GM18508 (cell line): ENCODE data around the gene RELN.

Source experiments
- ATAC-seq: cut with Tn5 transposase; IDR thresholded peaks from one replicate; pipeline ENCODE4 v1.9.1; 2021; ENCODE audit warnings: moderate number of reproducible peaks; ENCODE audit not compliant: insufficient read depth, unreplicated experiment

The RELN gene

GRCh38 chr7:103694304-103694703 is 295.2 kb downstream of the RELN start:
- no peak for ATAC-seq

- no peak for ATAC-seq
These were observed 298.2 kb downstream of the RELN start for GRCh38 chr7:103691291-103691690.

- no peak for ATAC-seq
These were observed 299.1 kb downstream of the RELN start for GRCh38 chr7:103690242-103690974.

- no peak for ATAC-seq
These were observed 300.2 kb downstream of the RELN start for GRCh38 chr7:103689255-103689654.

GRCh38 chr7:103687951-103688350 is 301.5 kb downstream of the RELN start:
- ATAC-seq, result no peak

GRCh38 chr7:103687272-103687671 is 302.2 kb downstream of the RELN start:
- no peak for ATAC-seq

- no peak for ATAC-seq
These were observed 302.7 kb downstream of the RELN start for GRCh38 chr7:103686763-103687162.

- no peak for ATAC-seq
These were observed 303.4 kb downstream of the RELN start for GRCh38 chr7:103686064-103686463.

- ATAC-seq, result no peak
These were observed 303.8 kb downstream of the RELN start for GRCh38 chr7:103685646-103686045.

GRCh38 chr7:103683348-103683747 is 306.1 kb downstream of the RELN start:
- ATAC-seq, result no peak

- no peak for ATAC-seq
These were observed 309.0 kb downstream of the RELN start for GRCh38 chr7:103680161-103681144.

- ATAC-seq, result no peak
These were observed 310.0 kb downstream of the RELN start for GRCh38 chr7:103679151-103680132.

- no peak for ATAC-seq
These were observed 321.0 kb downstream of the RELN start for GRCh38 chr7:103668279-103668941.

- no peak for ATAC-seq
These were observed 323.1 kb downstream of the RELN start for GRCh38 chr7:103666326-103666725.

- no peak for ATAC-seq
These were observed 324.9 kb downstream of the RELN start for GRCh38 chr7:103664577-103664976.

GRCh38 chr7:103660455-103661371 is 328.7 kb downstream of the RELN start:
- ATAC-seq, result no peak

- no peak for ATAC-seq
These were observed 331.1 kb downstream of the RELN start for GRCh38 chr7:103658055-103659005.
